Placental epithelial cell (primary cell): ENCODE results near the gene GZF1. TPM values are rescaled to one million over a fixed set of nuclear protein-coding genes. Genes with fewer than 3 reads are reported as not detected.

Experiments used
- small RNA-seq: library from RNA; depleted of rRNA; stranded (forward); fragments of <200 nt; gene quantifications from one replicate; pipeline ENCODE3, GENCODE V24; 2012
- total RNA-seq: library from RNA; depleted of rRNA; stranded (reverse); fragments of >200 nt; gene quantifications from 2 replicates; pipeline ENCODE4 v1.2.3, GENCODE V29; 2012

Gene GZF1
- 18.4 and 19.6 TPM in 2 replicates for total RNA-seq

DNA sequence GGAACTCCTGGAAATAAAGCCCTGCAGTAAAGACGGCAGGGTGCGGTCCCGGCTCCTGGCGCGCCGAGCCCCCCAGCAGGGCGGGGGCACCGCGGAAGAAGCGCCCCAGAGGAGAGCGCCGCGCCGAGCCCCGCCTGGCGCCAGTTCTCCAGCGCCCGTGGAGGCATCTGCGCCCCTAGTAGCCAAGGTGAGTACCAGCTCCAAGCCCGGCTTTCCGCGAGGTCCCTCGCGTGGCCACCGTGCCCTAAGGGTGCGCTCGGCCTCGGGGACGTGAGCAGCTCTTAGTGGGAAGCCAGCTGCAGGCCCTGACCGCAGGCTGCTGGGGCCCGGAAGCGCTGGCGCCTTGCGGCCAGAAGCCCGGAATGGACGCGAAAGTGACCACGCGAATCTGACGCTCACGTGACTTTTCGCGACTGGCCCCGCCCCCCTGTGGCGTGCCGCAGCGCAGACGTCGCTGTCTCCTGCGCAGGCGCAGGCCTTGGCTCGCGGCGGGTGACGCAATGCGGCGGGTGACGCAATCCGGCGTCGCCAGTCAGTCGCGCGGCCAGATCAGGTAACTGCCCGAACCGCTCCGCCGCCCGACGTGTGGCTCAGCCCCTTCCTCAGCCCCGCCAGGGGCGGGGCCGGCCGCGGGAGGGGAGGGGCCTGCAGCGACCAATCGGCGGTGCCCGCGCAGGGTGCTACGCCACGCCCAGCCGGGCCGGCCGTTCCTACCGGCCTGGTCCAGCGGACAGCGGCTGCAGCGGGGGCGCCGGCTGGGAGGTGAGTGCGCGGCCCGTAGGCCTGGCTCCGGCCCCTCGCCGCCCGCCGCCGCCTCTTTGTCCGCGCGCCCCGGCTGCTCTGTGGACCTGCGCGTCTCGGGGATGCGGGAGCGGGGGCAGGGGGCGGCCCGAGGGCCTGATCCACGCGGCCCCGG is at the start of gene GZF1:
Gene GZF1, plus strand, starts transcription at position 707 of the 916 bp plus-strand sequence. CDS start 2,202 bp downstream, outside the sequence.

DNA sequence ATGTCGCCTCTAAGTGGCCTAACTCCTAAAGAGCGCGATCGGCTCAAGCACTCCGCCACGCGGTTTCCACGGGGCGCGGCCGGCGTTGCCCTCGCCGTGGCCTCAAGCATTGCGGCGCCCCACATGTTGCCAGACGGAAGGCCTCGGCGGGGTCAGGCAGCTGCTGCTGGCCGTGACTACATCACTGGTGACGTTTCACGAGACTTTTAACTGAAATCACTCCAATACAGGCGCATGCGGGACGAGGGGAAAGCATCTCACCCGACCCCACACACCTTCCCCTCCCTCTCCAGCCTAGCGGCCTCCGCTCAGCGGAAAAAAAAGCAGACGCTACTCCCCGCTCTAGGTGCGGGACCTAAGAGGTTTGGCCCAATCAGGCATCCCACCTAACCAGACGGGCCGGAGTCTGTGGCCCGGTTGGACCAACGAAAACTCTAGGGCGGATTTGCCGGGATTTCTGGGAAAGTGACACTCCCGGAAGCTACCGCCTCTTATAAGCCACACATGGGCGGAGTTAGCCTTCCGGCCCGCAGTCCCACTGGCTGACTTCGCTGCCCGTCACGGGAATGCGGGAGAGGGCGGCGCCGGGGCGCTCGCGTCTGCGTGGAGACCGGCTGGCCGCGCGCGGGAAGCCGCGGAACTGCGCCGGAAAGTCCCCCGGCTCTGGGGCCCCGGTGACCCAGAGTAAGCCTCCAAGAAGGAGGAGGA is 11.6 kb upstream of the GZF1 start, which contains the start of gene NXT1:
Gene NXT1, plus strand, starts transcription at position 596 of the 708 bp plus-strand sequence. CDS start 3,251 bp downstream, outside the sequence.

GRCh38 chr20:23420943-23421931 is 59.3 kb downstream of the GZF1 start, which contains the start of gene NAPB:
TSS of gene NAPB (minus strand) at chr20:23421488. CDS start at chr20:23421402, 86 bp downstream.

Small RNAs within 50 kb of the gene (small RNA-seq; reads per million reads assigned to genes)
- gene RNA5SP479, result not detected

Other genes with a start within 250 kb of the GZF1 start
- gene NXT1, start 11.4 kb upstream of the GZF1 start, total RNA-seq, result 27.9 and 36.4 TPM in 2 replicates
- 7.6 and 10.6 TPM in 2 replicates for gene NAPB, start 59.3 kb downstream of the GZF1 start, total RNA-seq
- gene CSTL1, start 77.5 kb downstream of the GZF1 start, total RNA-seq, result not detected in 2 replicates
- gene CST11, start 90.7 kb downstream of the GZF1 start, total RNA-seq, result not detected in 2 replicates
- gene CST8, start 128.9 kb downstream of the GZF1 start, total RNA-seq, result not detected in 2 replicates
- gene CST9L, start 206.3 kb downstream of the GZF1 start, total RNA-seq, result not detected in 2 replicates
- gene CST9, start 243.7 kb downstream of the GZF1 start, total RNA-seq, result not detected in 2 replicates